ENCODE data around the gene ST8SIA6. TPM values are rescaled to one million over a fixed set of nuclear protein-coding genes. Genes with fewer than 3 reads are reported as not detected.

Gene ST8SIA6
- total and polyA plus RNA-seq, 4 donors = 0.43 to 22.0 (median 2.9) TPM

- 52 to 68% methylated on average over 4 of the region's 4 CpGs for WGBS, 2 donors
- no peak overlapping the region for H3K9ac ChIP-seq (ENCODE audit: insufficient read depth in 1 of 2, low read length in 2 of 2)
- H3K4me3 ChIP-seq = no peak overlapping the region
- ATAC-seq (ENCODE audit: insufficient read depth, low FRiP score) = no peak
- no peak for DNase-seq
- no peaks in the 10 kb centered on the region for H3K9me3 ChIP-seq (ENCODE audit: control insufficient read depth in 4 of 4, insufficient read depth in 3 of 4, low read length in 3 of 4)
- no peak overlapping the region for H3K27ac ChIP-seq (ENCODE audit: low read depth in 1 of 2, low read length in 1 of 2)
- H3K27me3 ChIP-seq (ENCODE audit: control insufficient read depth in 3 of 3, insufficient read depth in 3 of 3, low read length in 2 of 3) = no peaks in the 10 kb centered on the region
- H3K4me1 ChIP-seq (ENCODE audit: control insufficient read depth in 5 of 5, insufficient read depth in 5 of 5, low read length in 5 of 5) = peaks cover 0 to 15% (median 0%) of the 10 kb centered on the region in 5 donors
- H3K36me3 ChIP-seq (ENCODE audit: control insufficient read depth in 4 of 4, insufficient read depth in 4 of 4, low read length in 4 of 4) = no peaks in the 10 kb centered on the region
- TF ChIP-seq, protein P1, sequence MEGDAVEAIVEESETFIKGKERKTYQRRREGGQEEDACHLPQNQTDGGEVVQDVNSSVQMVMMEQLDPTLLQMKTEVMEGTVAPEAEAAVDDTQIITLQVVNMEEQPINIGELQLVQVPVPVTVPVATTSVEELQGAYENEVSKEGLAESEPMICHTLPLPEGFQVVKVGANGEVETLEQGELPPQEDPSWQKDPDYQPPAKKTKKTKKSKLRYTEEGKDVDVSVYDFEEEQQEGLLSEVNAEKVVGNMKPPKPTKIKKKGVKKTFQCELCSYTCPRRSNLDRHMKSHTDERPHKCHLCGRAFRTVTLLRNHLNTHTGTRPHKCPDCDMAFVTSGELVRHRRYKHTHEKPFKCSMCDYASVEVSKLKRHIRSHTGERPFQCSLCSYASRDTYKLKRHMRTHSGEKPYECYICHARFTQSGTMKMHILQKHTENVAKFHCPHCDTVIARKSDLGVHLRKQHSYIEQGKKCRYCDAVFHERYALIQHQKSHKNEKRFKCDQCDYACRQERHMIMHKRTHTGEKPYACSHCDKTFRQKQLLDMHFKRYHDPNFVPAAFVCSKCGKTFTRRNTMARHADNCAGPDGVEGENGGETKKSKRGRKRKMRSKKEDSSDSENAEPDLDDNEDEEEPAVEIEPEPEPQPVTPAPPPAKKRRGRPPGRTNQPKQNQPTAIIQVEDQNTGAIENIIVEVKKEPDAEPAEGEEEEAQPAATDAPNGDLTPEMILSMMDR (IDR thresholded peaks at IDR 0.05; ENCODE audit: control extremely low read depth, extremely low read depth) = no peak
These were observed 106.3 kb downstream of the ST8SIA6 start for GRCh38 chr10:17348011-17348500.

- Histone ChIP-seq H3K27me3 (ENCODE audit: control insufficient read depth in 3 of 3, insufficient read depth in 3 of 3, low read length in 2 of 3) (no peaks in the 10 kb centered on the region), H3K4me1 (ENCODE audit: control insufficient read depth in 5 of 5, insufficient read depth in 5 of 5, low read length in 5 of 5) (peaks cover 0 to 12% (median 0%) of the 10 kb centered on the region in 5 donors), H3K9ac (ENCODE audit: insufficient read depth in 1 of 2, low read length in 2 of 2) (no peak overlapping the region), H3K4me3 (no peak overlapping the region), H3K27ac (ENCODE audit: low read depth in 1 of 2, low read length in 1 of 2) (no peak overlapping the region), H3K36me3 (ENCODE audit: control insufficient read depth in 4 of 4, insufficient read depth in 4 of 4, low read length in 4 of 4) (no peaks in the 10 kb centered on the region), H3K9me3 (ENCODE audit: control insufficient read depth in 4 of 4, insufficient read depth in 3 of 4, low read length in 3 of 4) (peaks cover 0 to 8% (median 3%) of the 10 kb centered on the region in 4 donors)
- DNase-seq (no peak), ATAC-seq (ENCODE audit: insufficient read depth, low FRiP score) (no peak)
- 75 to 81% methylated on average over 4 of the region's 4 CpGs for WGBS, 2 donors
- TF ChIP-seq, protein P1 (IDR thresholded peaks at IDR 0.05; ENCODE audit: control extremely low read depth, extremely low read depth) = no peak
These were observed 110.2 kb downstream of the ST8SIA6 start for GRCh38 chr10:17344206-17344605.

- Histone ChIP-seq H3K36me3 (ENCODE audit: control insufficient read depth in 4 of 4, insufficient read depth in 4 of 4, low read length in 4 of 4) (peaks cover 0 to 1% (median 0%) of the 10 kb centered on the region in 4 donors), H3K27ac (ENCODE audit: low read depth in 1 of 2, low read length in 1 of 2) (no peak overlapping the region), H3K4me1 (ENCODE audit: control insufficient read depth in 5 of 5, insufficient read depth in 5 of 5, low read length in 5 of 5) (peaks cover 0 to 2% (median 0%) of the 10 kb centered on the region in 5 donors), H3K27me3 (ENCODE audit: control insufficient read depth in 3 of 3, insufficient read depth in 3 of 3, low read length in 2 of 3) (no peaks in the 10 kb centered on the region), H3K4me3 (no peak overlapping the region), H3K9me3 (ENCODE audit: control insufficient read depth in 4 of 4, insufficient read depth in 3 of 4, low read length in 3 of 4) (peaks cover 0 to 8% (median 3%) of the 10 kb centered on the region in 4 donors), H3K9ac (ENCODE audit: insufficient read depth in 1 of 2, low read length in 2 of 2) (no peak overlapping the region)
- TF ChIP-seq, protein P1 (IDR thresholded peaks at IDR 0.05; ENCODE audit: control extremely low read depth, extremely low read depth) = no peak
- DNase-seq (no peak), ATAC-seq (ENCODE audit: insufficient read depth, low FRiP score) (no peak)
- 87 to 90% methylated on average over 3 of the region's 3 CpGs for WGBS, 2 donors
These were observed 111.3 kb downstream of the ST8SIA6 start for GRCh38 chr10:17343118-17343517.
